Neural cell (in vitro differentiated cells): ENCODE data around the gene CPSF4L. TPM values are rescaled to one million over a fixed set of nuclear protein-coding genes. Genes with fewer than 3 reads are reported as not detected.

ENCODE experiments used
- H2AFZ ChIP-seq: fragments of 200-600, 300-800 bp; sonication (generic), shearing (Covaris generic); 2 replicates; pipeline ENCODE4 v1.6.0; 2014; ENCODE audit warnings: low read depth, mild to moderate bottlenecking, antibody characterized with exemption, low read length, moderate library complexity
- H3F3A ChIP-seq: fragments of 200-600 bp; shearing (Covaris generic); 2 replicates; pipeline ENCODE4 v1.6.1; 2016; ENCODE audit warnings: mild to moderate bottlenecking, moderate library complexity, mixed read lengths, antibody characterized with exemption, low read length; ENCODE audit not compliant: insufficient read depth, poor library complexity, severe bottlenecking
- H3K27ac ChIP-seq: fragments of 200-600, 300-800 bp; sonication (generic), shearing (Covaris generic); 2 replicates; pipeline ENCODE4 v1.5.1; 2014; ENCODE audit warnings: mild to moderate bottlenecking, low read length, moderate library complexity
- H3K27me3 ChIP-seq: fragments of 300-800, 200-600 bp; sonication (generic), shearing (Covaris generic); 2 replicates; pipeline ENCODE4 v1.6.0; 2014; ENCODE audit warnings: mild to moderate bottlenecking, low read depth, low read length, moderate library complexity; ENCODE audit not compliant: insufficient read depth
- H3K36me3 ChIP-seq: fragments of 300-800, 200-600 bp; sonication (generic), shearing (Covaris generic); 2 replicates; pipeline ENCODE4 v1.5.1; 2014; ENCODE audit warnings: mild to moderate bottlenecking, antibody characterized with exemption, low read length, moderate library complexity; ENCODE audit not compliant: insufficient read depth
- H3K4me2 ChIP-seq: fragments of 300-800, 200-600 bp; sonication (generic), shearing (Covaris generic); 2 replicates; pipeline ENCODE4 v1.6.0; 2014; ENCODE audit warnings: mild to moderate bottlenecking, low read length
- H3K4me3 ChIP-seq: fragments of 300-800, 200-600 bp; sonication (generic), shearing (Covaris generic); 2 replicates; pipeline ENCODE4 v1.5.1; 2014; ENCODE audit warnings: mild to moderate bottlenecking, low read length, moderate library complexity
- H3K79me2 ChIP-seq: fragments of 200-600 bp; shearing (Covaris generic); replicated peaks from 2 replicates; pipeline ENCODE4 v1.6.0; 2014; ENCODE audit warnings: mild to moderate bottlenecking, low read length, moderate library complexity; ENCODE audit not compliant: insufficient read depth
- H3K9ac ChIP-seq: fragments of 300-800, 200-600 bp; sonication (generic), shearing (Covaris generic); 2 replicates; pipeline ENCODE4 v1.6.1; 2016; ENCODE audit warnings: mild to moderate bottlenecking, low read length, mixed read lengths
- H3K9me2 ChIP-seq: fragments of 200-600 bp; shearing (Covaris generic); 2 replicates; pipeline ENCODE4 v1.6.1; 2016; ENCODE audit warnings: mild to moderate bottlenecking, low read length, mixed read lengths; ENCODE audit not compliant: insufficient read depth
- H3K9me3 ChIP-seq: fragments of 200-600, 300-800 bp; sonication (generic), shearing (Covaris generic); 2 replicates; pipeline ENCODE4 v1.6.1; 2016; ENCODE audit warnings: mild to moderate bottlenecking, mixed run types, low read length, moderate library complexity, mixed read lengths
- H4K20me1 ChIP-seq: fragments of 200-600 bp; shearing (Covaris generic); 2 replicates; pipeline ENCODE4 v1.6.1; 2016; ENCODE audit warnings: mild to moderate bottlenecking, mixed run types; ENCODE audit not compliant: insufficient read depth
- EP300 ChIP-seq: fragments of 450-650 bp; conservative IDR thresholded peaks from 2 replicates; pipeline ENCODE4 v1.6.1; 2014; ENCODE audit warnings: antibody characterized with exemption, mild to moderate bottlenecking, moderate library complexity; ENCODE audit not compliant: poor library complexity, severe bottlenecking
- EZH2 ChIP-seq: fragments of 200-600, 300-800 bp; shearing (Covaris generic), sonication (generic); IDR thresholded peaks from 2 replicates; pipeline ENCODE4 v1.6.1; 2014; ENCODE audit warnings: antibody characterized with exemption, low read length, borderline replicate concordance, mild to moderate bottlenecking; ENCODE audit not compliant: insufficient read depth, poor library complexity, severe bottlenecking
- MXI1 ChIP-seq: fragments of 450-650 bp; conservative IDR thresholded peaks from 2 replicates; pipeline ENCODE4 v1.6.1; 2014; ENCODE audit warnings: antibody characterized with exemption, mild to moderate bottlenecking; ENCODE audit not compliant: poor library complexity, severe bottlenecking
- POLR2AphosphoS5 ChIP-seq: IDR thresholded peaks from 2 replicates; pipeline ENCODE4 v1.6.1; 2012
- RAD21 ChIP-seq: fragments of 450-650 bp; conservative IDR thresholded peaks from 2 replicates; pipeline ENCODE4 v1.6.1; 2014; ENCODE audit warnings: antibody characterized with exemption, mild to moderate bottlenecking, moderate library complexity
- SMC3 ChIP-seq: fragments of 450-650 bp; conservative IDR thresholded peaks from 2 replicates; pipeline ENCODE4 v1.6.1; 2014; ENCODE audit warnings: antibody characterized with exemption, mild to moderate bottlenecking, moderate library complexity; ENCODE audit not compliant: poor library complexity
- TAF1 ChIP-seq: IDR thresholded peaks from 2 replicates; pipeline ENCODE4 v1.6.1; 2012; ENCODE audit warnings: low read depth
- polyA plus RNA-seq: library from polyadenylated mRNA; depleted of rRNA; stranded (reverse); fragments of >200 nt; gene quantifications from 2 replicates; pipeline ENCODE4 v1.2.3, GENCODE V29; 2014
- TF ChIP-seq, protein P1 (sequence below): fragments of 450-650 bp; IDR thresholded peaks from 2 replicates; pipeline ENCODE4 v1.5.1; 2014; ENCODE audit warnings: antibody characterized with exemption, mild to moderate bottlenecking, moderate library complexity; ENCODE audit not compliant: poor library complexity, severe bottlenecking
- TF ChIP-seq, protein P2 (sequence below): IDR thresholded peaks from 2 replicates; pipeline ENCODE4 v1.6.1; 2012; ENCODE audit warnings: borderline replicate concordance

Gene CPSF4L
- polyA plus RNA-seq, 1 donor from 2014 or later, result not detected

DNA sequence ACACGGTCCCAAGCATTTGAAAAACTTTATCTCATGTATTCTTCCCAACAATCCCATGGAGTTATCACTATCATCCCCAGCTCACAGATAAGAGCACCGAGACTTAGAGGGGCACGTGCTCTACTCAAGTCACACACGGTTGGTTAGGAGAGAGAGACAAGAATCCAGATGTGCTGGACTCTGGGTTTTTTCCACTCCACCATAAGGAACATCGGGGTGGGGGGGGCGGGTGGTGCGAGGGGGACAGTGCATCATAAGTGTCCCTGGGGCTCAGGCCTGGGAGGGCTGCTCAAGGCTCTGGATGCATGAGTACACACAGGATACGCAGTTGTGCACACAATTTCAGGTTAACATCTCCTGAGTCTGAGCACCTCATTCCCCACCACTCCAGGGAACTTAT is 42.8 kb upstream of the CPSF4L start:
- no peak overlapping the region for H2AFZ ChIP-seq
- H3K4me3 ChIP-seq, result no peak overlapping the region
- H3K27ac ChIP-seq, result no peak overlapping the region
- no peaks in the 10 kb centered on the region for H3K9me3 ChIP-seq
- no peaks in the 10 kb centered on the region for H3K27me3 ChIP-seq
- TF ChIP-seq, protein P1, sequence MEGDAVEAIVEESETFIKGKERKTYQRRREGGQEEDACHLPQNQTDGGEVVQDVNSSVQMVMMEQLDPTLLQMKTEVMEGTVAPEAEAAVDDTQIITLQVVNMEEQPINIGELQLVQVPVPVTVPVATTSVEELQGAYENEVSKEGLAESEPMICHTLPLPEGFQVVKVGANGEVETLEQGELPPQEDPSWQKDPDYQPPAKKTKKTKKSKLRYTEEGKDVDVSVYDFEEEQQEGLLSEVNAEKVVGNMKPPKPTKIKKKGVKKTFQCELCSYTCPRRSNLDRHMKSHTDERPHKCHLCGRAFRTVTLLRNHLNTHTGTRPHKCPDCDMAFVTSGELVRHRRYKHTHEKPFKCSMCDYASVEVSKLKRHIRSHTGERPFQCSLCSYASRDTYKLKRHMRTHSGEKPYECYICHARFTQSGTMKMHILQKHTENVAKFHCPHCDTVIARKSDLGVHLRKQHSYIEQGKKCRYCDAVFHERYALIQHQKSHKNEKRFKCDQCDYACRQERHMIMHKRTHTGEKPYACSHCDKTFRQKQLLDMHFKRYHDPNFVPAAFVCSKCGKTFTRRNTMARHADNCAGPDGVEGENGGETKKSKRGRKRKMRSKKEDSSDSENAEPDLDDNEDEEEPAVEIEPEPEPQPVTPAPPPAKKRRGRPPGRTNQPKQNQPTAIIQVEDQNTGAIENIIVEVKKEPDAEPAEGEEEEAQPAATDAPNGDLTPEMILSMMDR, result no peak
- TF ChIP-seq SMC3 (no peak), EZH2 (no peak), MXI1 (no peak)
- TF ChIP-seq, protein P2, sequence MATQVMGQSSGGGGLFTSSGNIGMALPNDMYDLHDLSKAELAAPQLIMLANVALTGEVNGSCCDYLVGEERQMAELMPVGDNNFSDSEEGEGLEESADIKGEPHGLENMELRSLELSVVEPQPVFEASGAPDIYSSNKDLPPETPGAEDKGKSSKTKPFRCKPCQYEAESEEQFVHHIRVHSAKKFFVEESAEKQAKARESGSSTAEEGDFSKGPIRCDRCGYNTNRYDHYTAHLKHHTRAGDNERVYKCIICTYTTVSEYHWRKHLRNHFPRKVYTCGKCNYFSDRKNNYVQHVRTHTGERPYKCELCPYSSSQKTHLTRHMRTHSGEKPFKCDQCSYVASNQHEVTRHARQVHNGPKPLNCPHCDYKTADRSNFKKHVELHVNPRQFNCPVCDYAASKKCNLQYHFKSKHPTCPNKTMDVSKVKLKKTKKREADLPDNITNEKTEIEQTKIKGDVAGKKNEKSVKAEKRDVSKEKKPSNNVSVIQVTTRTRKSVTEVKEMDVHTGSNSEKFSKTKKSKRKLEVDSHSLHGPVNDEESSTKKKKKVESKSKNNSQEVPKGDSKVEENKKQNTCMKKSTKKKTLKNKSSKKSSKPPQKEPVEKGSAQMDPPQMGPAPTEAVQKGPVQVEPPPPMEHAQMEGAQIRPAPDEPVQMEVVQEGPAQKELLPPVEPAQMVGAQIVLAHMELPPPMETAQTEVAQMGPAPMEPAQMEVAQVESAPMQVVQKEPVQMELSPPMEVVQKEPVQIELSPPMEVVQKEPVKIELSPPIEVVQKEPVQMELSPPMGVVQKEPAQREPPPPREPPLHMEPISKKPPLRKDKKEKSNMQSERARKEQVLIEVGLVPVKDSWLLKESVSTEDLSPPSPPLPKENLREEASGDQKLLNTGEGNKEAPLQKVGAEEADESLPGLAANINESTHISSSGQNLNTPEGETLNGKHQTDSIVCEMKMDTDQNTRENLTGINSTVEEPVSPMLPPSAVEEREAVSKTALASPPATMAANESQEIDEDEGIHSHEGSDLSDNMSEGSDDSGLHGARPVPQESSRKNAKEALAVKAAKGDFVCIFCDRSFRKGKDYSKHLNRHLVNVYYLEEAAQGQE, result no peak
- no peak overlapping the region for H3K9ac ChIP-seq
- H3K4me2 ChIP-seq, result no peak overlapping the region
- H3K36me3 ChIP-seq, result no peaks in the 10 kb centered on the region
- H3F3A ChIP-seq, result no peaks in the 10 kb centered on the region
- no peaks in the 10 kb centered on the region for H3K9me2 ChIP-seq
- H4K20me1 ChIP-seq, result no peaks in the 10 kb centered on the region
- H3K79me2 ChIP-seq, result peaks cover 89% of the 10 kb centered on the region

DNA sequence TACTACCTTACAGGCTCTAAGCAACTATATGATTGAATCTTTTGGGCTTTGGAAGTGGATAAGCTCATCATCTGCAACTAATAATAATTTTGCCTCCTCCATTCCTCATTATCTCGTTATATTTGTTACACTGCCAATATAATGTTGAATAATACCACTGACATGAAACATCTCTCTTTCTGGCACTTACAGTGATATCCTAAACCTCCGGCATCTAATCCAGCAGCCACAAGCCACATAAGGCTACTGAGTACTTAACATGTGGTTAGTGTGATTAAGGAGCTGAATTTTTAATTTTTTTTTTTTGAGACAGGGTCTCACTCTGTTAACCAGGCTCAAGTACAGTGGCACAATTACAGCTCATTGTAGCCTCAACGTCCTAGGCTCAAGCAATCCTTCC is 40.5 kb upstream of the CPSF4L start:
- H3K27me3 ChIP-seq, result no peaks in the 10 kb centered on the region
- no peak overlapping the region for H3K4me2 ChIP-seq
- H3K4me3 ChIP-seq, result no peak overlapping the region
- no peaks in the 10 kb centered on the region for H3K36me3 ChIP-seq
- H3F3A ChIP-seq, result no peaks in the 10 kb centered on the region
- H3K27ac ChIP-seq, result no peak overlapping the region
- TF ChIP-seq, protein P2, result no peak
- TF ChIP-seq, protein P1, result no peak
- TF ChIP-seq MXI1 (no peak), EP300 (no peak), TAF1 (no peak), RAD21 (no peak), SMC3 (no peak), POLR2AphosphoS5 (no peak), EZH2 (no peak)
- H4K20me1 ChIP-seq, result no peaks in the 10 kb centered on the region
- no peak overlapping the region for H3K9ac ChIP-seq
- no peaks in the 10 kb centered on the region for H3K9me2 ChIP-seq
- no peaks in the 10 kb centered on the region for H3K9me3 ChIP-seq
- H2AFZ ChIP-seq, result no peak overlapping the region
- peaks cover 74% of the 10 kb centered on the region for H3K79me2 ChIP-seq
